Stimulated activated CD8-positive, alpha-beta memory T cell treated with anti-CD3 and anti-CD28 coated beads, Interleukin-12 subunit alpha, Interleukin-12 subunit beta, amount 100 ng/mL, for 4 hours (primary cell): ENCODE data around the gene PXDN.

Experiments used
- DNase-seq: peaks from one replicate; pipeline ENCODE4 v3.0.0-alpha.2; 2020; ENCODE audit warnings: low read depth

Gene PXDN

DNA sequence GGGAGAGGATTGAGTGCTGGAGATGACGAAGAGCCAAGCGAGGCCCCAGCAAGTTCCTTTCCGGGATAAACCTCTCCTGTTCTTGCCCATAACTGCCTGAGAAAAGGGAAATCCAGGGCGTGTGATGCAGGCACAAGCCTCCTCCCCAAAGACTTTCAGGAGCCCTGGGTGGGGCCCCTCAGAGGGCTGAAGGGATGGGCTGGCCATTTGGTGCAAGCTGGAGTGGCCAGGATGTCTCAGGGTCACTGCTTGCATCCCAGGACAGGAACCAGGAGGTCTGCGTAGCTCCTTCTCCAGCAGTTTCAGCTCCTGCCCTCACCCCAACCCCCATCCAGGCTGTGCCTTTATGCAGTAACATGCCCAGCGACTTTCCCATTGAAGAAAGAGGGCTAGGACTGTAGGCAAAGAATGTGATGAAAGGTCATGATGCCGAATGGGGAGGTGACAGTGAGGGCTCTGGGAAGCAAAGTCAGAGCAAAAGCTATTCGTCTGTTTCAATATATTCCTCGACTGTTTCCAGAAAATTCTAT lies 80.2 kb downstream of the PXDN start:
- DNase-seq, result no peak

DNA sequence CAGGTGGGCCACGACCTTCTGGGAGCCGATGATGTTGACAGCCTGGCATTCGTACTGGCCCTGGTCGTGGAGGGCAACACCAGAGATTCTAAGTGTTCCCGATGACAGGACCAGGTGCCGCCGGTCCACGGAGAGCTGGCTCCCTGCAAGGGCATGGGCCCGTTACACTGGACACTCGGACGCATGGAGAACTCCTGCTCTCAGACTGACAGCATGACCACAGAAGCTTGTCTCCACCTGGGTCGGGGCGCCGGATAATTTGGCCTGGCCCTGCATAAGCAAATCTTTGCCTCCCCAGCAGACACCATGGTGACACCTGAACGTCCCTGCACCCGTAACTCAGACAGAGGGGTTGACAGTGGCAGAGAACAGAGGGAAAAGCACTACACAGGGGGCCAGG lies 80.7 kb downstream of the PXDN start:
- DNase-seq, result no peak

DNA sequence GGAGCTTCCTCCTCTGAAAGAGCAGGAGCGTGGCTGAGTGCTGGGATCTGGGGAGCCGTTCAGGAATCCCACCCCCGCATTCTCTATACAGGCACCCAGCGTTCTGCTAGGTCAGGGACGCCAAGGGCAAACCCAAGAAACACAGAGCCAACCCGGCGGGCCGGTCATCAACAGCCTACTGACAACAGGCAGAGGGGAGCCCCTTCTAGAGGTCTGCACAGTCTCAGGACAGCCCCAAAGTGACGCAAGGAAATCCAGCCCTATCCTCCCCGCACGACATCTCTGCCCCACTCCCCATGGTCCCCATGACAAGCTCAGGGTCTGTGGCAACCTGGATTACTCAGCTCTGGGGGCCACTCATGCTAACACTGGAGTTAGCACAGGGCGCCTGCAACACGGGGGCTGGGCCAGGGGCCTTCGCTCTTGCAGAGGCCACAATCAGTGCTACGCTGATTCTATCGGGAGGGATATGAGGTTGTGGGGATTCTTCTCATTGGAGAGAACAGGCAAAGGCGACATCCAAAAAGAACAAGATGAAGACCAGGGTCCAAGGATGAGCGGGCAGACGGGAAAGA lies 81.6 kb downstream of the PXDN start:
- no peak for DNase-seq

DNA sequence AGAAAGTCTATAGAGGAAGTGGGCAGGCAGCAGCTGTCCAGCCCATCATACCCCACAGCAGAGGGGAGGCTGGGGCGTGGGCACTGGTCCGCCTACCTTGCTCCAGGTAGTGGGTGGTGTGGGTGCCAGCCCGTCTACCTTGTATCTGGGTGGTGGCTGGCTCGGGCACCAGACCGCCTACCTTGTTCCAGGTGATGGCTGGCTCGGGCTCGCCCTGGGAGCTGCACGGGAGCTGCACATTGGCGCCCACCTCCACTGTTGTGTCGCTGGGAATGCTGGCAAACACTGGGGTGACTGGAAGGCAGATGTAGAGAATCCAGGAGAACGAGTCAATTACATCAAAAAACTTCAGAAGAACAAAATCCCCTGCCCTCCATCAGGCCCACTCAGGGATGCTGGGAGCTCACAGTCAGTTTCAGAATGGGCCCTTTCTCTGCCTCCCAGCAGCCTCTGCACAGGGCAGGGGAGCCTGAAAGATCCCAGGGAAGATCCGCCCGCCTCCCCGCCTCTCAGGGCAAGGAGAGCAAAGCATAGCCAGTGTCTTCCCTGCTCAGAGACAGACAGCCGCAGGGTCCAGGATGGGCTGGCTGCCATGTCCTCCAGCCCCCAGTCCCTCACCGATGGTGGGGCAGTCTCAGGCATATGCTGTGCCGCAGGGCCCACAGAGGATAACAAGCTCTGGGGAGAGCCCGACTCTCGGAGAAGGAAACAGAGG lies 82.3 kb downstream of the PXDN start:
- no peak for DNase-seq

DNA sequence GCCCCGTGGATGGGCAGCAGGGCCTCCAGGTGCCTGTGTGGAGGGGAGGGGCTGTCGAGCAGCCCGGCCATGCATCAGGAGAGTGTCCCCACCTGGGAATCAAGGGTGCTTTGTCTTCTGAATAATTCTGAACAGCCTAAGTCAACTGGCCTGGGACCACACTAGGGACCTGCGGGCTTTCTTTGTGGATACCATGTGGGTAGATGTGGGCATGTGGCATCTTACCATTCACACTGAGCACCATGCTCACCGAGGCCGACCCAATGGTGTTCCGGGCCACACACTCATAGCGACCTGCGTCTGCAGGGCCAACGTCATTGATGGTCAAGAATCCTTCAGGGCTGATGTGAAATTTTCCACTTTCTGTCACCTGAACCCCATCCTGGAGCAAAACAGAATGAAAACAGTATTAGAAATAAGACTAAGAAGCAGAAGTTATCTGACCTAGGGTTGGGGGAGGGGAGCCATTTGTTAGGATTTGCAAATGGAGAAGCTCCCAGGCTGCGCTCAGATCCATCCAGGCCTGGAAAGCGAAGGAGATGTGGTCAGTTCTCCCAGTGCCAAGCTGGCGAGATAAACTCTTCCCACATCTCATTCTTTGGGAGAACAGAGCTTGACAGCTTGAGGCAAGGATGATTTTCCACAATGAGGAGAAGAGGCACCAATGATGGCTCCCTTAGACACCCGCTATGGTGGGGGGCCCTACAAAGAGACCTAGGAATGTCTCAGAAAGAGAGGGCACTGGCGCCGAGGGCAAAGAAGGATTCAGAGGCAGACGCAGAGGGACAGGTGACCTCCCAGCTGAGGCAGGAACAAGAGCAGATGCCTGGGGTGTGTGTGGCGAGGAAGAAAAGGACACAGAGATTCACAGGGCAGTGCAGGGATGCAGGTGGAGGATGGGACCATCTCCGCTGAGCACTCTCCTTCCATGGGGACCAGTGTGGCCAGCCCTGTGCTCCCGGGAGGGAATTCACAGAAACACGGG lies 83.4 kb downstream of the PXDN start:
- DNase-seq, result no peak

DNA sequence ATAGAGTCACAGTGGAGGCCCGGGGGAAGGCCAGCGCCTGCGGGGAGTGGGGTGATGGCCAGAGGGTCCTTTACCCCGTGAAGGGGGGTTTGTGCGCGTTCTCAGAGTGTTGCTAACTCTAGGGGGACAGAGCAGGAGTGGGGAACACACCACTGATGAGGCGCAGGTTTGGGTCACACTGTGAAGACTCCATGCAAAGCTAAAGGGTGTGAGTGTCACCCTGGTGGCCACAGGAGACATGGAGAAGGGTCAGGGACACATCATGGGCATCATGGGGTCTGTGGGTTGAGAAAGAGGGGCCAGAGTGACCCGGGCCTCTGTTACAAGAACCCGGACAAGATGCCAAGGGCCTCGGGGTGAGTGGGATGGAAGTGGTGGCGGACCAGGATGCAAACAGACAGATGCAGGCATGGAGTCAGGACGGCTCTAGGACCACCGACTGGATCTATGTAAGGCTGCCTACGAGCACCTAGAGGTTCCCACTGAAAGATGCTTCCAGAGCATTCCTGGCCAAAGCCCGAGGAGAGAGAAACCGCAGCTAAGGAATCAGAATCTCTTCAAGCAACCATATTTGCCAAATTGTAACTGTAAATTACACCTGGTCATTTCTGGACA lies 84.3 kb downstream of the PXDN start:
- no peak for DNase-seq

DNA sequence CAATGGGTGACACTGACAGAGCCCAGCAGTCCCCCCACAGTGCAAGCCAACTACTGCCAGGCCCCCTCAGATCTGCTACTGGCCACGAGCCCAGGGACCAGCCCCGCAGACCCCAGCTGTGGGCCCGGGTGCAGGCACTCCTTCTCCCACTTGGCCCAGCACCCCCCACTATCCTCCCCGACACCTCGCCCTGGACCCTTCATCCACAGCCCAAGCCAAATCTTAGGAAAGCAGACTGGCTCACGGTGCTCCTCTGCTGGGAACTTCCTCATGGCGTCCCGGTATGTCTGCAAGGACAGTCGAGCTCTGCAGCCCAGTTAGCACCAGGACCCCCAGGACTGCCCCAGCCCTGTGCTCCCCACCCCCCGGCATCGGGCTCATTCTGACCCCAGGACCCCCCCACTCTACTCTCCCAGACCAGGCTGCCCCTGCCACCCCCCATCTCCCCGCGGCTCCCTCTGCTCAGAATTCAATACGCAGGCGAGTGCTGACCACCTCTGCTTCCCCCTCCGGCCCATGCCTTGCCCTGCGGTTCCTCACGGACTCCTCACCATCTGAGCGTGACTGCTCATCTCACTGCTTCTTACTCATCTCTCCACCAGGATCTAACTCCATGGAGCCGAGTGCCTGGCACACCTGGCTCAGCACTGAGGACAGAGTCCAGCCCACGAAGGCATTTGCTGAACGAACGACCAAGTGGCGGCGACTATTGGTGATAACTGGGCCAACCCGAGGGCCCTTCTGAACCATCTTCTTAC lies 85.7 kb downstream of the PXDN start:
- no peak for DNase-seq

DNA sequence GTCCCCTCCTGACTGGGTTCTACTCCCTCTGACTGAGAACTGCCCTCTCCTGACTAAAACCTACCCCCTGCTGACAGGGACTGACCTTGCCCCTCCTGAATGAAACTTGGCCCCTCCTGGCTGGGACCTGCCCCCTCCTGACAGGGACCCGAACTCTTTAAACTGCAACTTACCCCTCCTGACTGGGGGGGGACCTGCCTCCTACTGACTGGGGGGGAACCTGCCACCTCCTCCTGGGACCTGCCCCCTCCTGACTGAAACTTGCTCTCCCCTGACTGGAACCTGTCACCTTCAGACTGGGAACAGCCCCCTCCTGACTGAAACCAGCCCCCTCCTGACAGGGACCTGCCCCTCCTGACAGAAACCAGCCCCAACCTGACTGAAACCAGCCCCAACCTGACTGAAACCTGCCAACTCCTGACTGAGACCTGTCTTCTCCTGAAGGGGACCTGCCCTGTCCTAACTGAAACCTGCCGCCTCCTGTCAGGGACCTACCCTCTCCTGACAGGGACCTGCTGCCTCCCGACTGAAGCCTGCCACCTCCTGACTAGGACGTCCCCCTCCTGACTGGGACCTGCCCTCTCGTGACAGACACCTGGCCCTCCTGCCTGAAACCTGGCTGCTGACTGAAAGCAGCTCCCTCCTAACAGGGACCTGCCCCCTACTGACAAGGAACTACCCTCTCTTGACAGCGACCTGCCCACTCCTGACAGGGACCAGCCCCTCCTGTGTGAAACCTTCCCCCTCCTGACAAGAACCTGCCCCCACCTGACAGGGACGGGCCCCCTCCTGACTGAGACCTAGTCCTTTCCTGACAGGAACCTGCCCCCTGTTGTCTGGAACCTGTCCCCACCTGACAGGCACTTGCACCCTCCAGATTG lies 87.1 kb downstream of the PXDN start:
- no peak for DNase-seq

DNA sequence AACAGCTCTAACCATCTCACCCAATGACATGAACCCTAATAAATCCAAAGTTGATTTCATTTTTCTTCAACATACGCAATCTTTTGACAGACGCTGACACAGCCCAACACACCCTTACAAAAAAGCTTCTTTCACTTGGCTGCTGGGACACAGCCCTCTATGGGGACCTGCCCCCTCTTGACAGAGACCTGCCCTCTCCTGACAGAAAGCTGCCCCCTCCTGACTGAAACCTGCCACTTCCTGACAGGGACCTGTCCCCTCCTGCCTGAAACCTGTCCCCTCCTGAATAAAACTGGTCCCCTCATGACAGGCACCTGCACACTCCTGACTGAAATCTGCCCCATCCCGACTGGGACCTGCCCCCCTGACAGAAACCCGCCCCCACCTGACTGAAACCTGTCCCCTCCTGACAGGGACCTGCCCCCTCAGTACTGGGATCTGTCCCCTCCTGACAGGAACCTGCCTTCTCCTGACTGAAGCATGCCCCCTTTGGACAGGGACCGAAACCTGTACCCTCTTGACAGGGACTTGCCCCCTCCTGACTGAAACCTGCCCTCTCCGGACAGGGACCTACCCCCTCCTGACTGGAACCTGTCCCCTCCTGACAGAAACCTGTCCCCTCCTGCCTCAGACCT lies 87.9 kb downstream of the PXDN start:
- no peak for DNase-seq

DNA sequence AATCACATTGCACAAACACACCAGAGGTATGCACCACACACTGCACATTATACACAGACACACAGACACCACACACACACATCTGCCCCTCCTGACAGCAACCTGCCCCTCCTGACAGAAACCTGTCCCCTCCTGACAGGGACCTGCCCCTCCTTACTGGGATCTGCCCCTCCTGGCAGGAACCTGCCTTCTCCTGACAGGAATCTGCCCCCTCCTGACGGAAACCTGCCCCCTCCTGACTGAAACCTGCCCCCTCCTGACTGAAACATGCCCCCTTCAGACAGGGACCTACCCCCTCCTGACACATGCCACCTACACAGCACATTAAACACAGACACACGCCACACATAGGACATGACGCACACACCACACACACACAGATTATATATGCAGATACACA lies 88.9 kb downstream of the PXDN start:
- DNase-seq, result no peak

DNA sequence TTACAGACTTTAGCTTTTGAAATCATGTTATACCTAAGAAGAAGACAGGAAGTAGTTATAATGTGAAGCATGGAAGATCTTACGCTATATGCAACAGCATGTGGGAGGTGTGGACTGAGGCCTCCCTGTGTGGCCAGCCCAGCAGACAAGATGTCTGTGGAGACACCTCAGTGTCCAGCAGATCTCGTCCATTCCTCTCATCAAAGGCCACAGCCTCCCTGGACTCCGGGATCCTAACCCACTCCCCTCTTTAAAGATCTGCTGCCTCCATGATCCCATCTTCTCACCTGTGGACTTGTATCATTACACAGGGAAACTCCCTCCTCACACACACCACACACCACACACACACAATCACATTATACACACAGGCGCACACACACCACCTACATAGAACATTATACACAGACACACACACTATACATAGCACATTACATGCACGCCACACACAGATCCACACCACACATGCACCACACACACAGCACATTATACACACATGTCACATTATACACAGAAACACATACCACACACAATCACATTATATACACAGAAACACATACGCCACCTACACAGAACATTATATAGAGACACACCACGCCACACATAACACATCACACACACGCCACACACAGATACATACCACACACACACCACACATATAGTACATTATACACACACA lies 89.5 kb downstream of the PXDN start:
- DNase-seq, result no peak

DNA sequence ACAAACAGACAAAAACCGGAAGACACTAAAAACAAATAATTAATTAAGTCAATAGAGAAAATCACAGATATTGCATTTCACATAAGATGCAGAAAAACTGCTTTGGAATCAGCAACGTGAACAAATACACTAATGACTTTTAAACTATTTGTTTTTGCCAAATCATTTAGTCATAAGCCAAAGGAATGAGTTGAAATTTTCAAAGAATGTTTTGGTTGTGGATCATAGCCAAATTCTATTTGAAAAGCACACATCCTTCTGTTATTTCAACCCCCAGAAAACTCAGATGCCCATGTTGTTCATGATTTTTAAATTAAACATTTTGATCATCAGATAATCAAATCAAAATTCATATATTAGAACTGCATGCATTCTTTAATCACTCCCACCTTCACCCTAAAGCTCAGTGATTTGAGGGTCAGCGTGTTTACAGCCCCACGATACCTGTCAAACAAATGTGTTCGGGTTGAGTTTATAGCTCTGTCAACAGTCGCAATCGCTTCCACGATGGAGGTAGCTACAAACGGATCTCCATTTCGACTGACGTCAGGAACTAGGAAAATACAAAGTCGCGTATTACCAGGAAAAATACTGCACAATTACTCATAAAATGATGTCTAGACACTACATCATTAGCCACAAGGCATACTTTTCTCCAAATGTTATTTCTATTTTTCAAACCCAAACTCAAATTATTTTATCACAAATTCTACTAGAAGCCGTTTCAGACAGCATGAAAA lies 90.2 kb downstream of the PXDN start:
- DNase-seq, result no peak

DNA sequence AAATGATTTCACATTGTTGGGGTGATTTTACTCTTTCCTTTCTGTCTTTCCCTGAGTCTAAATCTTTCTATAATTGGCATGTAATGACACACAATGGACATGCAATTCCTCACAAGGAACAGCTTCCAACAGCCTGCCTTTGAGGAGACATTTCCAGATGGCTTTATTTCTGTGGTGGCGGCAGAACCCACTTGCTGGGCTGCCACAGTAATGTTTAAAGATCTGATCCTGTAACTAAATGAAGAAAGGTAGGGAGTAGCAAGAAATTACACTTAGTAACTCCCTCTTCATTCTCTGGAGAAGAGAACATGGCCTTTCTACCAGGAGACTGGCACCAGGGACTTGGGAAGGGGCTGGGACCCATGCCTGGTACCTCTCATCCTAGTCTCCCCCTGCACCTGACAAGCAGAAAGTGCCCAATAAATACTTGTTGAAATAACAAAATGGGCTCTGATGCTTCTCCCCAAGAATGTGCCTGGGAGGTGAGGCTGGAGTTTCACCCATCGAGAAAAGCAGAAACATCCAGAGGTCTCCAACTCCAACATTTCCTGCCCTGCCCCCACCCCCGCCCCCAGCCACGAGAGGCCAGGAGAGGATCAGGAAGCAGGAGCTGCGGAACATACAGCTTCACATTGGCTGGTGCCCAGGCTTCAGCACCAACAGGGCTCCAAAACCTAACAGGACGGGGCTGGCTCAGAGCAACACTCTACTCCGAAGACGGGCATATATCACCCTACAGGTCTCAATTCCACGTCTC lies 92.1 kb downstream of the PXDN start:
- DNase-seq, result no peak

DNA sequence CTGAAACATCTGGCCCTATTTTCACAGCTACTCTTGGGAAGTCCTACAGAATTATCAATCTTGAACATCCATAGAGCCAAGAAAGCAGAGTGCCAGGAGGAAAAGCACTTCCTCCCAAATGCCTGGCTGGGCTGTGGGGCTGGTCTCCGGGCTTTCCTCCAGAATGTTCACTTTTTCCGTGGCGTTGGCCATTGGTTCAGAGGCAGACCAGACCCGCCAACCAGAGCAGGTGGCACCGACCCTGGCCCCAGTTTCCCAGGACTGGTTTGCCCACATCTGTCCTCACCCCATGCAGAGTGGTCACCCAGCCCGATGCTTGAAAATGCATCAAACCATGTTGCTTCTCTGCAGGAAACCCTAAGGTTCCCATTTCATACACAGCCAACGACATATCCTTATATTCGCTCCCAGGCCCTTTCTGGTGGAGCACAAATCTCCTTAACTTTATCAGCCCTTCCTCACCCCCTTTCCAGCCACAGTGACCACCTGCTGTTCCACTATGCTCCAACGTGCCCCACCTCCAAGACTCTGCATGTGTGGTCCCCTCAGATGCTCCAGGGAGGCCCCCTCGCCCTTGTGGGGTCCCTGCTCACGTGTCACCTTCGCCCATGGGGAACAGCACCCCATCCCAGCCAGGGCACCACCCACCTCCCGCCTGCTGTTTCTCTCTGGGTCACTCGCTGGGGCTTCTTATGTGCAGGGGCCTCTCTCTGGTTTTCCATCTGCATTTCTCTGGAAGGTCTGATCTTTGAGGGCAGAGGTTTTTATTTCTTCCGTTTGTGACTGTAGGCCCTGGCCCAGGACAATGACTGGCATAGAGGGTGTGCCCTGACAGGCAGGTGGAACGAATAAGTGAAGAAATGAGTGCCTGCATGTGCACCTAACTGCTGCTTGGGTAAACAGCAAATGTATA lies 92.9 kb downstream of the PXDN start:
- DNase-seq, result no peak

DNA sequence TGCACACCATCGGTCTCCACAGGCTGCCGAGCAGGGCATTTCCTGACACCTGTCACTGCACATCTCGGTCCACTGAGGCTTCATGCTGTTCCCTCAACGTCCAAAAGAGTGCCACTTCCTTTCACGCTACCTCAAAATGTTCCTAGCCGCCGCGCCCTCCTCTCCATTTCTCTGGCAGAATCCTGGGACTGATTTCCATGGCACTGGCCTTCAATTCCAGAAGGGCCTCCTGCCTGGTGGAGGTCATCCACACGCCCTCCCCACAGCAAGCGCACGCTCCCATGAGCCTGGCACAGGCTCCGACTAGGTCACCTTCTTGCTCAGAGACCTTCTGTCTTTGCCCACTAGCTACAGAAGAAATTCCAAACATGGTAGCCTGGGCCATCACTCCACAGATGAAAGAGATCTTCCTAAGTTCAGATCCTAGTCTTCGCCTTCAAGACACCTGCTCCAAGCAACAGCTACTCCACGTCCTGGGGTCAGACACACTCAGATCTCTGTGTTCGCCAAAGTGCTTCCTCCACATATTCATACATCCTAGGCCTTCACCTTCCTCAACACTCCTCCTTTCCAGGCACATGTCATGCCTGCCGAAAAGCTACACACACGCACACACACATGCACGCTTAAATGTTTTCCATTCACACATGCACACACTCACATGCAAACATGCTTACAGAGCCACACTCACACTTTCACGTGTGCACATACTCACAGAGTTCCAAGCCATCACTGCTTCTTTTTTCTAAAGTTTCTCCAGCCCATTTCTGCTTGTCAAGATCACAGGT lies 94.0 kb downstream of the PXDN start:
- DNase-seq, result no peak
